NCI-H510A (cell line): Measurements from ENCODE around the gene RCSD1.

Experiments used
- DNase-seq: peaks from one replicate; lab custom pipeline; 2025; lab: John Stamatoyannopoulos, UW

Gene RCSD1

DNA sequence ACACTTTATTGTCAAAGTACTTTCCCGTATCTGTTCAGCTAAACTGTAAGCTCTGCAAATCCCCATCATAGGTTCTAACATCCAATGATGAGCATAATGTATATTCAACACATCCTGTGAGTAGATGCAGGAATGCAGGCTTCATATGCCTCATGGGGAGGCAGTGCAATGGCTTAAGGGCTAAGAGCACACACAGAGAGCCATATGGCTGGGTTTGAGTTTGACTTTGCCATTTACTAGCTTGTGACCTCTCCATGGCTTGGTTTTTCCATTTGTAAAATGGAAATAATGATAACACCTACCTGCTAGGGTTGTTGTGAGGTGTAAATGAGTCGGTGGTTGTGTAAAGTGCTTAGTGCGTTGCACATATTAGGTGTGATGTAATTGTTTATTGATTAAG is 13.4 kb downstream of the RCSD1 start:
- DNase-seq, result no peak

DNA sequence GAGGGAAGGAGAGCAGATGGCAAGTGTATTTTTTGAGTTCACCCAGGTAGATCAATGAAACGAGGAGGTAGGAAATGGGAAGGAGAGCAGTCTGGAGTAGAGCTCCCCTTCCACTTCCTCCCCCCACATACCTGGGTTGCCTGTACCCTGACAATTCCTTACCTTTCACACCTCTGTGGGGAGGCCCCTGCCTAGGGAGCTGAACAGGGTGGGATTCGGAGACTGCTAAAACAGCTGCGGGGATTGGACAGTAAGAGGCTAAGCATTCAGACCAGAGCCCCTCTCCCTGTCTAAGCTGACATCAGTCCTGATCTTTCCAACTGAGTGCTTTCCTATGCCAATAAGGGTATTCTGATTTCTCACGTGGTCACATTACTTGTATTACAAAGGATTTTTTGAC is 14.5 kb downstream of the RCSD1 start:
- no peak for DNase-seq

DNA sequence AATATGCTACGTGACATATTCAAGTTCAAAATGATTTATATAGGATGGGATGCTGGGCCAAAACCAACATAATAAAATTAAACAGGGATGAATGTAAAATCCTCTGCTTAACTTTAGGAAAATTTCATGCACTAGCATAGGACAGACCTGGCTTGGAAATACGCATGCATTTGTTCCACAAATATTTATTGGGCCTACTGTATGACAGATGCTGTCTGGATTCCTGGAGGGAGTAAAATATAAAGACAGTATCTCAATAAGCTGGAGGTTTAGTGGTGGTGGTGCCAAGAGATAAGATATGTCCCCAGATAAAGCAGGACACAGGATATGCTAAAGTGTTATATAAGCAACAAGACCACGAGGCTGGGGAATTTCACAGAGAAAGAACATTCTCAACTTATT is 15.1 kb downstream of the RCSD1 start:
- no peak for DNase-seq

DNA sequence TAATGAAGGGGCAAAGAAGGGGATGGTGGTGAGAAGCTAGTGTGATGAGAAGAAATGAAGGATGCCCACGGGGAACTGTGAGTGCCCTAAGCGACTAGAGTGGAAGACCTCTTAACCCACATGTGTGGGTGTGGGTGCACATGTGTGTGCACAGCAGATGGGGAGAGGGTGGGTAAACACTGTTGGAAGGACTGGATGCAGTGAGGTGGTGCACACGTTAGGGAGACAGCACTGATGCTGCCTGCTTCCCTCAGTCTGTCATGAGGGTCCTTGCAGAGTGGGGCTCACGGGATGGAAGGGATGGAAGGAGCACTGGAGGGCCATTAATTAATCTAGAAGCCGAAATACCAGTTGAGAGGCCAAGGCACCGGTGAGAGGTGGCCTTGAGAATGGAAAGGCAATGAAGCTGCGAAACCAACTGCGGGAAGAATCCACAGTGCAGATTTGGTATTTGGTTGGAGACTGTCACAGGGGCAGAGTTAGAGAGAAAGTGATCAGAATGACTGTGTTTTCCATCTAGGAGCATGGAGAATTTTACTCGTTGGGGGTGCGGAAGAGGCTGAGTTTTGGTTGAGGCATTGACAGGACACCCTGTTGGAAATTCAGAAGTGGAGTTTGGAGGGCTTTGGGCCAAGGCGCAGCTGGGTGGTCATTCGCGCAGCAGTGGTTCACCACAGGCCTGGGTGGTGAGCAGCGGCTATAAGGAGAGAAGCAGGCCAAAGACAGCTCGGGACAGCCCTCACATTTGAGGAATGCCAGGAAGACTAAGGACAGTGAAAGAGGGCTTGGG is 15.8 kb downstream of the RCSD1 start:
- no peak for DNase-seq

DNA sequence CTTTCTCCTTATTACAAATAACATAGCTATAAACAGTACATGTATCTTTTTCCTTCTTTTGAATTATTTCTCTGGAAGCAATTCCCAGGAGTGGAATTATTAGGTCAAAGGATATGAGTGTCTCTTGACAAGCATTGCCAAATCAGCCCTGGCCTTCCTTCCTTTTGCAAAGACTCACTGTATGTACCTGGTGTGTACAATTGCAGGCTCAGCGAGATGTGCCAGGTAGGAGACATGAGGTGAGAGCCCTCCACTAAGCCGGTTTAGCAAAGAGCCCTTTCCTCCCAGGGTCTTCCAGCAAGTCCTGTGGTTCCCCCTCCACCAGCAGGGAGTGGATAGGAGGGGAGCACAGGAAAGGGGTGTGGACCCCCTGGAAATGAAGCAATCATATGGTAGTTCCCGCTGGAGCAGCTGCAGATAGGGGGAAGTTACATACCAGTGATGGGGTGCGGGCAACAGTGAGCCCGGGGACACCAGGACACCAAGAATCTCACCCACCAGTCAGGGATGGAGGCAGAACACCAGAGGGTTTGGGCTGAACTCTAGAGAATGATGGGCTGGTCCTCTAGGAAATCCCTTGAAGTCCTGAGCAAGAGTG is 18.3 kb downstream of the RCSD1 start:
- no peak for DNase-seq

DNA sequence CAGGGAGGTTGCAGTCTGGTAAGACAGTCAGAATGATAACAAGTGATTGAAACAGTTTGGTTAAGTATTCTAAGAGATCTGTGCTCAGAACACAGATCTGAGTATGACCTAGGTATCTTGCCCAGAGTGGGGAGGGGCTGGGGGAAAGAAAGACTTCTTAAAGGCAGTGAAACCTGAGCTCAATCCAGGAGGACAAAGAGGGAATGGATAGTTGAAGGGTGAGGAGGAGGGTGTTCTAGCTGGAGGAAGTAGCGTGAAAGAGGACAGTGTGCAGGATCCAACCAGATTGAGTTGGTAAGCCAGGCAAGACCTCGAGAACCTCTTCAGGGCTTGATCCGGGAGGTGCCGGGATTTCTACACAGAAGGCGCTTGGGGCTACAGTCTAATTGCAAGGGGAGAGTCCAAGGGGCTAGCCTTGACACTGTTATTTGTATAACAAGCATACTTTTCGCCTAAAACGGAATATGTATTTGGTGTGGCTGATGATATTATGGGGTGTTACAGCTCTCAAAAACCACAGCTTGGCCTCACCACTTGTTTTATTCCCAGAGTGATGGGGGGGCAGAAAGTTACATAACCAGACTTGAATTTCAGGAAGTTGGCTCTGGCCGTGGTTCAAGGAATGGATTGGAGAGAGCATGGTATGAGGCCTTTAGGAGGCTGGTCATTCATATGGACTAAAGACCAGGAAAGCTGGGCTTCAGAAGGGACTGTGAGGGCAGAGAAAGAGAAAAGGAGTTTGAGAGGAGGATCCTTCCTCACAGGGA is 19.1 kb downstream of the RCSD1 start:
- no peak for DNase-seq

DNA sequence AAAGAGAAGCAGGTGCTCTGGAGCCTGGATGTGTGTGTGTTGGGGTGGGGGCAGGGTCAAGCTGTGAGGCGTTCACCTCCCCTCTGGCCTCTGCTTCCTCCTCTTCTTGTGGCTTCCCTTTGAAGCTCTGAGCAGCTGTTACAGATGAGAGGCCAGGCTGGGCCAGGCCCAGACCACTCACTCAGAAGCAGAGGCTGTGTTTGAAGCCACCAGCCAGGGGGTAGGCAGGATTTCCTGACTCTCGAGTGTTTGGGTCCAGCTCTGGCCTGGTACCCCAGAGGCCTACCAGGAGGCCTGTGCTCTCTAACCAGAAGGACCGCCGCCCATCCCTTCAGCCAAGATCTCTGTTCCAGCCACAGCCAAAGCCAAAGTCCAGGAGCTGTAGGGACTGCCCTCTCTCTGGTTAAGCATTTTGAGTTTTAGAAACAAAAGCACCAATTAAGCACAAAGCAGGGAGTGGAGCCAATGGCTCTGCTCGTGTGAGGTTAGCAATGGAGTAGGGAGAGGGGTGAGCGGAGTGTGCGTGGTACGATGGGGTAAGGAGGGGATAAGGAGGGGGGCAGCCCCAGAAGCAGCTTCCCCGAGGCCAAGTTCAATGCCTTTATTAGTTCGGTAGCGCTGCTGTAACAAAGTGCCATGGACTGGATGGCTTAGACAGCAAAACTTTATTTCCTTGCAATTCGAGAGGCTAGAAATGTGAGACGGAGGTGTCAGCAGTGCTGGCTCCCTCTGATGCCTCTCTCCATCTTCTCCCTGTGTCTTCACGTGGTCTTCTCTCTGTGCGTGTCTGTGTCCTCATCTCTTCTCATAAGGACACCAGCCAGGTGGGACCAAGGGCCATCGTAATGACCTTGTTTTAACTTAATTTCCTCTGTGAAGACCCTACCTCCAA is 20.5 kb downstream of the RCSD1 start:
- no peak for DNase-seq

DNA sequence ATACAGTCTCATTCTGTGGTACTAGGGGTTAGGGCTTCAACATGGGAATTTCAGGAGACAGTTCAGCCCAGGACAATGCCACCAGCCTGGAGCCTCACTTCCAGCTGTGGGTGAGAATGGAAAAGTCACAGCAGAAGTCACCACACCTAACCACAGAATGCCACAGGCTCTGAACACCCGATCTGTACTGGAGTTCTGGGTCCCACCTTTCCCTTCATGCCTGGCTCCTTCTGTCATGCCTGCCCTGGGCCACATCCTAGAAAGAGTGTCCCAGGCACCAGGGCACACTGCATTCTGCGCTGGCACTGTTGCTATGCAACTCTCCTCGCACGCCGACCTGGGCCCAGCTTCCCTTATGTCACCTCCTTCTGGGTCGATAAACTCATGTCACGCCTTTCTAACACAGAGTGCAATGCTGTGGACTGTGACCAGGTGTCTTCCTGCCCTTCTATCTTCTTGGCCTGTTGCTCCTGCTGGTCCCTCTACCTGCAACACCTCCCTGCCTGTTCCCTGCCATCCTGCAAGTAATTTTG is 21.2 kb downstream of the RCSD1 start:
- DNase-seq, result no peak

DNA sequence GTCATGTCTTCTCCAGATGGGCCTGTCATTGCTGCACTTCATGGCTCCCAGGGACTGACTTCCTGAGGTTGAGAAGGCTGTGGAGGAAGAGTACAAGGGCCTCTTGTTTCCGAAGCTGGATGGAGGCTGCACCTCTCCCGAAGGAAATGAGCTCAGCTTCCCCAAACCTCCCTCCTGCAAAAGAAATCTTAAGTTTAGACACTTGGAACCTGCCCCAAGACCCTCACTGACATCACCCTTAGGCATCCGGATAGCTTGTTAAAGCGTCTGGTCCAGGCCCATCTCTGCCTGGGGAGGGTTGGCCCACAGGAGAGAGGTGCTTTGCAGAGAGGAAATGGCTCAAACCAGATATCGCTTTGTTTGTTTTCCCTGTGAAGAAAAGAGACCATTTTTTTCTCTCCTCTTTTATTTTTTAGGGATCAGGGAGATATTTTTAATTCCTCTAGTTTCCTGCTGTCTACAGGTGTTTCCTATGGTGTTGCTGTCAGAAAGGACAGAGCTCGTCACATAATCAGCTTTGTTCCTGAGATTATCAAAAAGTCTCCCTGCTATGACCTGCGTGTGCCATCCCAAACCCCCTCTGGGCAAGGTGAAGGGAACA is 25.0 kb downstream of the RCSD1 start:
- DNase-seq, result no peak

DNA sequence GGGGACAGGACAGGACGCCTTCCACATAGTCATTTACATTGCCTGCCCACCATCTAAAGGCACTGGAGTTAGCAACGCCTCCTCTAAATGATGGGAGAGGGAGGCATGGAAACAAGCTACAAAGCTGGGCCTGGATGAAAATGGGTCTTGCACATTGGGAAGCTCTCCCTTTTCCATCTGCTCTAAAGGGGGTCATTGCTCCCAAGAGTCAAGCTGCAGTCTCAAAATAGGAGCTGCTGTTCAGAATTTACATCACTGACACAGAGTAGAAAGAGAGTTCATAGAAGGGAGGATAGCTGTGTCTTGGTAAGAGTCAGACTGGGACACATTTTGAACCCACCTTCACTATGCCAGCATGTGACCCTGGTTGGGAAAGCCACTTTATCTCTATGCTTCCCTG is 26.6 kb downstream of the RCSD1 start:
- no peak for DNase-seq

DNA sequence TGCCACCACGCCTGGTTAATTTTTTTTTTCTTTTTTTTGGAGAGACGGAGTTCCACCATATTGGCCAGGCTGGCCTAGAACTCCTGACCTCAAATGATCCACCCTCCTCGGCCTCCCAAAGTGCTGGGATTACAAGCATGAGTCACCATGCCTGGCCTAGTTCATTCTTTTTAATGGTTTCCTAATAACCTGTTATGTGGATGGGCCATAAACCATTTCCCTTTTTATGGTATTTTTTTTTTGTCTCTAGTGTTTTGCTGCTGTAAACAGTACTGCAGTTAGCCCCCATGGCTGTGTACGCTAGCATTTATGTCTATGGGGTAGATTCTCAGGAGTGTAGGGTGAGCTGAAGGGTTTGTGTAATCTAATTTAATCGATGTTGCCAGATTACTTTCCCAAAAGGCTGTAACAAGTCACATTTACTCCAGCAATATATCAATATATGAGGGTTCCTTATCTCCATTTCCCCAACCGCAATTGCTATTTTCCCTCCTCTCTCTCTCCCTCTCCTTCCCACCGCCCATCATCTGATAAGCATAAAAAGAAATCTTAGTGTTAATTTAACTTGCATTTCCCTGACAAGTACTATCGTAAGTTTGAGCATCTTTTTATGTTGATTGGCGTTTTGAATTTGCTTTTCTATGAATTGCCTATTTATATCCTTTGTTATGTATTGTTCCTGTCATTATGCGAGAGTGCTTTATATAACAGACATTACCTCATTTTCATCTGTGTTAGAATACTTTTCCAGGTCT is 28.7 kb downstream of the RCSD1 start:
- no peak for DNase-seq

DNA sequence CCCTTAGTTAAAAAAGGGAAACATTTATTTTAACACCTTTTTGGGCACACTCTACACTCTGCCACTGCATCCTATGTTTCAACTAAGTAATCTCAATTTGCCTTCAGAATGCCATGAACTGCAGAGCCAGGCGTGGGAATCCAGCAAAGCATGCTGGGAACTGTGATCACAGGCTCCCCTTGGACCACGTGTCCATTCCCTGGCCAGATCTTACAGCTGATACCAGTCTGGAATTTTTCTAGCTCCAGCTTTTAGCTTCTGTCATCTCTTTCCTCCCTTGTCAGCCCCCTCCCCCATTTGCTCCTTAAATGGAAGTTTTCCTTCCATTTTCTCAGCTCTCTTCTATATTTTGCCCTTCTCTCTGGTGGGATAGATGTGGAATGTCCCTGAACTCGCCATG is 29.4 kb downstream of the RCSD1 start:
- DNase-seq, result no peak

DNA sequence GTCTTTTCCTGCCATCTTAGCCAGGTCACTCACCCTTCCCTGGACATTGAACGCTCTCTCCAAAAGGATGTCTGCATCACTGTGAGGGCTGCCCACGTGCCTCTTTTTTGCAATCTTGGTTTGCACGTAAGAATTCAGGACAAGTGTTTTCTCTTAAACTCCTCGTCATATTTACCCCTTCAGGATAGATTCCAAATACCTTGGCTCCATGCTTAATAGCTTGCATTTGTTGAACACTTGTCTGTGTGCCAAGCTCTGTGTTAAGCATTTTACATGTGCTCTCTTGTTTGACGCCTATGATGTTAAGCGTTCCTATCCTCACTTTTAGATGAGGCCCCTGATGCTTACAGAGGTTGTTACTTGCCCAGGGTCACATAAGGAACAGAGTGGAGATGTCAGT is 29.8 kb downstream of the RCSD1 start:
- DNase-seq, result no peak

DNA sequence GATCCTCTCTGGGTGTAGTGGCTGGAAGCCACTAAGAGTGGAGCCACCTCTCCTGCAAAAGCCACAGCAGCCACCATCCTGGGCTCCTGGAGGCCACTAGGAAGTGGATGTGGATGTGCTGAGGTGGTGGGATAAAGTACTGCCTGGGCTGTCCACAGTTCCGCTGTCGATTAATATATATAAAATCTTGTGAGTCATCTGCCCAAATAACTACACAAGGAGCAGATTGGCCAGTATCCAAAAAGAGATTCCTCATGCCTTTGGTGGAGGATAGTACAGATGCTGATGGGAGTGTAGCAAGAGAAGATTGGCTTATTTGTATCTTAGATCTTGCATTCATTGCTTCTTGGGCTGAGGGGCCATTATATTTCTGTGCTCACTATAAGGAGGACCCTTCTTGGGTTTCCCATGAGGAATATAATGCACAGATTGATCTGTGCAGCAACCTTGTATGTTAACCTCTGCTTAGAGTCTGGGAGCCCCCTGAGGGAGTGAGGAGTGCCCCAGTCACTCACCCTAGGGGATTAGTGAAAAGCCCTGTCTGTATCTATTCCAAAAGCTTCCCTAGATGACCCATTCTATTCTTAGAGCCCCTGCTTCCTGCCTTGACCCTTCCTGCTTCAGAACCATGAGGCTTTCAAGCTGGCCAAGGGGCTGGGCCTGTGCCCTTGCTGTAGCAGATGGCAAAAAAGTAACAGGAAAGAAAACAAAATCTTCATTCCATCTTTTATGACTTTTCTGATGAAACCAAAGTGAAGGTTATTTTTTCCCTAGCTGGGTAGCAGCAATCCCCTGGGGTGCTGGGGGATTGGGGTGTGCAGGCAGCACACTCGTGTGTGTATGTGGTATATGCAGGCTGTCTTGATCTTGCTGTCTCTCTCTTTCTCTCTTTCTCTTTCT is 31.7 kb downstream of the RCSD1 start:
- no peak for DNase-seq

DNA sequence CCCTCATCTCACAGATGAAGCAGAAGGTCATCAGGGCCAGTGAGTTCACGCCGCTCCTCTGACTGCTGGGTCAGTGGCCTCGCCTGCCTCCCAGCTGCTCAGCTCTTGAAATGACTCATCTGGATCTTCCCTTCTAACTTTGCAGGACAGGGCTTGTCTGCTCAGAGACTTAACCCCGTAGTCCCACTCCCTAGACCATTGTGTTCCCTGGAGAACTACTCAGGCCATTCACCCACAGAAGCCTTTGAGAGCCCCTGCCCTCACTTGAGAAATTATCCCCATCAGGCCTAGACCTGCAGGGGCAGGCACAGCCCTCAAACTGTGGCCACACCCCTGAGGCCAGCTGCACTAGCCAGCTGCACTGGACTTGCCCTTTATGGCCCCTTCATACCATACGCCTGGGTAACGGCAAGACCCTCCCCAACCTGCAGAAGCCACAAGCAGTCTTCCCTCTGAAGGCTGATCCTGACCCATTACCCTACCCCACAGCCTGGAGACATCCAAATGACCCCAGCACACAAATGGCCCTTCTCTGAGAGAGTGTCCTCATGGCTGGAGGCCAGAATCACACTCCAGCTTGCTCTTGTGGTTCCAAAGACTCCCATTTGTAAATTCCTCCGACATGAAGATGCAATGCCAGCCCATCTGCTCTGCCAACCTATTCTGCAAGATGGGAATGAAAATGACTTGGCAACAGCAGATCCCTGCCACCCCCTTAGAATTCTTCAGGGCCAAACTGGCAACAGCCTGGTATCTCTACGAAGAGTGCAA is 33.2 kb downstream of the RCSD1 start:
- no peak for DNase-seq

DNA sequence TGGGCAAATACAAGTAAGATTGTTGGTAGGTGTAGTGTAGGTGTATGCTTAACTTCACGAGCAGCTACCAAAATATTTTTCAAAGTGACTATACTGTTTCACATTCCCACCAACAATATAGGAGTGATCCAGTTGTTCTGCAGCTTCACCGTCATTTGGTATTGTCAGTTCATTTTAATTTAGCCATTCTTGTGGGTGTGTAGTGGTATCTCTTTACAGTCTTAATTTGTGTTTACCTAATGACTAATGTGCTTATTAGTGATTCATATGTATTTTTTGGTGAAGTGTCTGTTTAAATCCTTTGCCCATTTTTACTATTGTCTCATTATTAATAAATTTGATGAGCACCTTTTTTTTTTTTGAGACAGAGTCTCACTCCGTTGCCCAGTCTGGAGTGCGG is 35.4 kb downstream of the RCSD1 start:
- DNase-seq, result no peak

DNA sequence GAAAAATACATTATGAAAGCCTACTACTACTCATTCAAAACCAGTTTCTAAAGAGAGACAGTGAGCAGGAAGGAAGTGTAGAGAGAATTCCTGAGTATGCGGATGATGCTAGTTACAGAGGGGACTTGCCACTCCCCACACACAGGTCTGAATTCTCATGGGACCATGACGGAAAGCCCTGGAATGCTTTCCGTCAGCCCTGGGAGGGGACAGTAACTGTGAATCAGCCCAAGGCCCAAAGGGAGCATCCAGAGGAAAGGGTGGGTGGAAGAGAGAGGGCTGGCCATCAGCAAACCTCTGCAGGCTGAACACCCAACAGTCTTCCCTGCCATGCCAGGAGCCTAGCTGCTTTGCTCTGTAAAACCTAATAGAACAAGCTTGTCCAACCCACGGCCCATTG is 36.4 kb downstream of the RCSD1 start:
- DNase-seq, result no peak

DNA sequence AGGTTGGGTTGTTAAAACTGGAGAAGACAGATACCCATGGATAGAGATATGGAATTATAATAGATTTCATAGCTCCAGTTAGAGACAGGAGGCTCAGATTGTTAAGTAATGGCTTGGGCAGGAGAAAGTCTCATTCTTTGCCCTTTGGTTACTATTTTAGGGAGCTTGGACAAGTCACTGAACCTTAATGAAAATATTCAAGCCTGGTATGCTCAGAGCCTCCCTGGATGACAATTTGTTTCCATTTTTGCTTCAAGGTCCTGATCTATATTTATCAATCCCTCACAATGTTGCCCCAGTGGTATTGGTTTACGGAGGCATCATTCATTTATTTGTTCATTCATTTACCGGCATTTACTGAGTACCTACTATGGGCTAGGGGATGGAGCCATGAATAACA is 37.5 kb downstream of the RCSD1 start:
- no peak for DNase-seq

DNA sequence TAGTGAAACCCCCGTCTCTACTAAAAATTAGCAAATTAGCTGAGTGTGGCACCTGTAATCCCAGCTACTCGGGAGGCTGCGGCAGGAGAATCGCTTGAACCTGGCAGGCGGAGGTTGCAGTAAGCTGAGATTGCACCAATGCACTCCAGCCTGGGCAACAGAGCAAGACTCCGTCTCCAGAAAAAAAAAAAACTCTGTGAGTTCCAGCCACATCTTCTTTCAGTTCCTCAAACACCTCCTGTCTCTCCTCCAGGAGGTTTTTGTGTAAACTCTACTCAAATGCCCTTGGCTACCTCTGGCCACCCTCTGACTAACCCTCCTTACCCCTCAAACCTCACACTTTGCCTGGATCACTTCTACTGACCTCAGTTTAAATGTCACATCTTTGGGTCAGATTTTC is 38.1 kb downstream of the RCSD1 start:
- no peak for DNase-seq
